Suprapubic skin (tissue), 4 donors: ENCODE measurements around the gene ACYP2.

Source experiments
- CTCF ChIP-seq, 2 donors: fragments of 200-600 bp in 1 of 2; fragments of 450-650 bp in 1 of 2; sonication (generic) in 1 of 2; IDR thresholded peaks; one replicate each; pipeline ENCODE4 v1.5.1; 2016 to 2019; ENCODE audit warnings: antibody characterized with exemption in 2 of 2, mild to moderate bottlenecking in 1 of 2, moderate library complexity in 1 of 2
- EP300 ChIP-seq: sonication (generic); formaldehyde crosslinking; IDR thresholded peaks from one replicate; pipeline ENCODE4 v1.6.1; 2017; ENCODE audit warnings: antibody characterized with exemption
- POLR2A ChIP-seq, 2 donors: fragments of 450-650 bp; IDR thresholded peaks; one replicate each; pipeline ENCODE4 v1.6.1; 2017; ENCODE audit warnings: antibody characterized with exemption in 2 of 2, mild to moderate bottlenecking in 2 of 2, moderate library complexity in 2 of 2
- POLR2AphosphoS5 ChIP-seq, 3 donors: sonication (generic); formaldehyde crosslinking; IDR thresholded peaks; one replicate each; pipeline ENCODE4 v1.6.1; 2017; ENCODE audit warnings: antibody characterized with exemption in 3 of 3

- no peak for TF ChIP-seq POLR2A (IDR thresholded peaks at IDR 0.05)
- TF ChIP-seq POLR2AphosphoS5 (IDR thresholded peaks at IDR 0.05) = no peak
- TF ChIP-seq CTCF (IDR thresholded peaks at IDR 0.05) = no peak
- TF ChIP-seq EP300 = no peak
Measured at GRCh38 chr2:54321047-54321446, 205.6 kb downstream of the ACYP2 start.
